ENCODE measurements around the gene MYO7A.

The MYO7A gene

GRCh38 chr11:77206264-77207018 lies 78.4 kb downstream of the MYO7A start:
- H3K9me3 ChIP-seq (ENCODE audit: control insufficient read depth, insufficient read depth, low read length): no peaks in the 10 kb centered on the region
- no peaks in the 10 kb centered on the region for H3K27me3 ChIP-seq (ENCODE audit: control insufficient read depth, insufficient read depth, low read length)

GRCh38 chr11:77207019-77207485 lies 79.0 kb downstream of the MYO7A start:
- no peaks in the 10 kb centered on the region for H3K36me3 ChIP-seq (ENCODE audit: control insufficient read depth, insufficient read depth, low read length)
- no peaks in the 10 kb centered on the region for H3K9me3 ChIP-seq (ENCODE audit: control insufficient read depth, insufficient read depth, low read length)
- H3K4me3 ChIP-seq (ENCODE audit: low read depth, low read length): no peak overlapping the region
- H3K27me3 ChIP-seq (ENCODE audit: control insufficient read depth, insufficient read depth, low read length): no peaks in the 10 kb centered on the region
- no peaks in the 10 kb centered on the region for H3K4me1 ChIP-seq (ENCODE audit: control insufficient read depth, insufficient read depth, low read length)
- no peak overlapping the region for H3K27ac ChIP-seq (ENCODE audit: low read depth, low read length)
- no peak overlapping the region for H3K9ac ChIP-seq (ENCODE audit: low read depth, low read length)

More at GRCh38 chr11:77206264-77207018, 78.4 kb downstream of the MYO7A start:
- no peak overlapping the region for H3K27ac ChIP-seq (ENCODE audit: low read depth, low read length)
- H3K9ac ChIP-seq (ENCODE audit: low read depth, low read length): no peak overlapping the region
- no peaks in the 10 kb centered on the region for H3K36me3 ChIP-seq (ENCODE audit: control insufficient read depth, insufficient read depth, low read length)
- no peaks in the 10 kb centered on the region for H3K4me1 ChIP-seq (ENCODE audit: control insufficient read depth, insufficient read depth, low read length)
- no peak overlapping the region for H3K4me3 ChIP-seq (ENCODE audit: low read depth, low read length)

- Histone ChIP-seq H3K4me1 (ENCODE audit: control insufficient read depth, insufficient read depth, low read length) (no peaks in the 10 kb centered on the region), H3K27ac (ENCODE audit: low read depth, low read length) (no peak overlapping the region), H3K27me3 (ENCODE audit: control insufficient read depth, insufficient read depth, low read length) (no peaks in the 10 kb centered on the region), H3K9ac (ENCODE audit: low read depth, low read length) (no peak overlapping the region), H3K9me3 (ENCODE audit: control insufficient read depth, insufficient read depth, low read length) (no peaks in the 10 kb centered on the region), H3K4me3 (ENCODE audit: low read depth, low read length) (no peak overlapping the region), H3K36me3 (ENCODE audit: control insufficient read depth, insufficient read depth, low read length) (no peaks in the 10 kb centered on the region)
These were observed 79.7 kb downstream of the MYO7A start for GRCh38 chr11:77207618-77208313.

- H3K27ac ChIP-seq (ENCODE audit: low read depth, low read length): no peak overlapping the region
- no peak overlapping the region for H3K4me3 ChIP-seq (ENCODE audit: low read depth, low read length)
- no peaks in the 10 kb centered on the region for H3K4me1 ChIP-seq (ENCODE audit: control insufficient read depth, insufficient read depth, low read length)
- H3K36me3 ChIP-seq (ENCODE audit: control insufficient read depth, insufficient read depth, low read length): no peaks in the 10 kb centered on the region
- no peaks in the 10 kb centered on the region for H3K9me3 ChIP-seq (ENCODE audit: control insufficient read depth, insufficient read depth, low read length)
- H3K9ac ChIP-seq (ENCODE audit: low read depth, low read length): no peak overlapping the region
- no peaks in the 10 kb centered on the region for H3K27me3 ChIP-seq (ENCODE audit: control insufficient read depth, insufficient read depth, low read length)
These were observed 80.5 kb downstream of the MYO7A start for GRCh38 chr11:77208535-77208934.

- no peak overlapping the region for H3K9ac ChIP-seq (ENCODE audit: low read depth, low read length)
- no peaks in the 10 kb centered on the region for H3K27me3 ChIP-seq (ENCODE audit: control insufficient read depth, insufficient read depth, low read length)
- no peak overlapping the region for H3K27ac ChIP-seq (ENCODE audit: low read depth, low read length)
- no peak overlapping the region for H3K4me3 ChIP-seq (ENCODE audit: low read depth, low read length)
- no peaks in the 10 kb centered on the region for H3K36me3 ChIP-seq (ENCODE audit: control insufficient read depth, insufficient read depth, low read length)
- no peaks in the 10 kb centered on the region for H3K9me3 ChIP-seq (ENCODE audit: control insufficient read depth, insufficient read depth, low read length)
- no peaks in the 10 kb centered on the region for H3K4me1 ChIP-seq (ENCODE audit: control insufficient read depth, insufficient read depth, low read length)
These were observed 81.6 kb downstream of the MYO7A start for GRCh38 chr11:77209663-77210062.

- Histone ChIP-seq H3K9me3 (ENCODE audit: control insufficient read depth, insufficient read depth, low read length) (no peaks in the 10 kb centered on the region), H3K27me3 (ENCODE audit: control insufficient read depth, insufficient read depth, low read length) (no peaks in the 10 kb centered on the region), H3K27ac (ENCODE audit: low read depth, low read length) (no peak overlapping the region), H3K4me3 (ENCODE audit: low read depth, low read length) (no peak overlapping the region), H3K4me1 (ENCODE audit: control insufficient read depth, insufficient read depth, low read length) (no peaks in the 10 kb centered on the region), H3K9ac (ENCODE audit: low read depth, low read length) (no peak overlapping the region), H3K36me3 (ENCODE audit: control insufficient read depth, insufficient read depth, low read length) (no peaks in the 10 kb centered on the region)
These were observed 83.0 kb downstream of the MYO7A start for GRCh38 chr11:77211040-77211451.

GRCh38 chr11:77211594-77212251 lies 83.7 kb downstream of the MYO7A start:
- H3K27me3 ChIP-seq (ENCODE audit: control insufficient read depth, insufficient read depth, low read length): no peaks in the 10 kb centered on the region
- H3K9me3 ChIP-seq (ENCODE audit: control insufficient read depth, insufficient read depth, low read length): no peaks in the 10 kb centered on the region
- H3K27ac ChIP-seq (ENCODE audit: low read depth, low read length): no peak overlapping the region
- no peak overlapping the region for H3K4me3 ChIP-seq (ENCODE audit: low read depth, low read length)
- no peaks in the 10 kb centered on the region for H3K4me1 ChIP-seq (ENCODE audit: control insufficient read depth, insufficient read depth, low read length)
- H3K9ac ChIP-seq (ENCODE audit: low read depth, low read length): no peak overlapping the region
- H3K36me3 ChIP-seq (ENCODE audit: control insufficient read depth, insufficient read depth, low read length): no peaks in the 10 kb centered on the region

GRCh38 chr11:77212314-77213007 lies 84.4 kb downstream of the MYO7A start:
- Histone ChIP-seq H3K4me3 (ENCODE audit: low read depth, low read length) (no peak overlapping the region), H3K36me3 (ENCODE audit: control insufficient read depth, insufficient read depth, low read length) (no peaks in the 10 kb centered on the region), H3K27me3 (ENCODE audit: control insufficient read depth, insufficient read depth, low read length) (no peaks in the 10 kb centered on the region), H3K9me3 (ENCODE audit: control insufficient read depth, insufficient read depth, low read length) (no peaks in the 10 kb centered on the region), H3K9ac (ENCODE audit: low read depth, low read length) (no peak overlapping the region), H3K4me1 (ENCODE audit: control insufficient read depth, insufficient read depth, low read length) (no peaks in the 10 kb centered on the region), H3K27ac (ENCODE audit: low read depth, low read length) (no peak overlapping the region)

- H3K36me3 ChIP-seq (ENCODE audit: control insufficient read depth, insufficient read depth, low read length): no peaks in the 10 kb centered on the region
- no peaks in the 10 kb centered on the region for H3K4me1 ChIP-seq (ENCODE audit: control insufficient read depth, insufficient read depth, low read length)
These were observed 85.1 kb downstream of the MYO7A start for GRCh38 chr11:77213029-77213579.

GRCh38 chr11:77213589-77214428 lies 85.8 kb downstream of the MYO7A start:
- no peaks in the 10 kb centered on the region for H3K9me3 ChIP-seq (ENCODE audit: control insufficient read depth, insufficient read depth, low read length)
- no peak overlapping the region for H3K4me3 ChIP-seq (ENCODE audit: low read depth, low read length)
- H3K36me3 ChIP-seq (ENCODE audit: control insufficient read depth, insufficient read depth, low read length): no peaks in the 10 kb centered on the region
- no peak overlapping the region for H3K27ac ChIP-seq (ENCODE audit: low read depth, low read length)
- no peaks in the 10 kb centered on the region for H3K27me3 ChIP-seq (ENCODE audit: control insufficient read depth, insufficient read depth, low read length)
- no peaks in the 10 kb centered on the region for H3K4me1 ChIP-seq (ENCODE audit: control insufficient read depth, insufficient read depth, low read length)
- no peak overlapping the region for H3K9ac ChIP-seq (ENCODE audit: low read depth, low read length)

More at GRCh38 chr11:77213029-77213579, 85.1 kb downstream of the MYO7A start:
- no peak overlapping the region for H3K9ac ChIP-seq (ENCODE audit: low read depth, low read length)
- no peaks in the 10 kb centered on the region for H3K9me3 ChIP-seq (ENCODE audit: control insufficient read depth, insufficient read depth, low read length)
- no peaks in the 10 kb centered on the region for H3K27me3 ChIP-seq (ENCODE audit: control insufficient read depth, insufficient read depth, low read length)
- no peak overlapping the region for H3K4me3 ChIP-seq (ENCODE audit: low read depth, low read length)
- no peak overlapping the region for H3K27ac ChIP-seq (ENCODE audit: low read depth, low read length)
